Esophagus squamous epithelium (tissue), 4 donors: ENCODE data around the gene TOR4A.

Experiments used
- POLR2A ChIP-seq, 4 donors: fragments of 450-650 bp; IDR thresholded peaks; one replicate each; pipeline ENCODE4 v1.6.1; 2017; ENCODE audit warnings: antibody characterized with exemption in 4 of 4, mild to moderate bottlenecking in 4 of 4, moderate library complexity in 3 of 4
- TF ChIP-seq, protein P1 (sequence below), 6 experiments: fragments of 450-650 bp in 4 of 6; fragments of 200-600 bp in 2 of 6; sonication (generic) in 2 of 6; IDR thresholded peaks; one replicate each; pipeline ENCODE4 v1.5.1; 2016 to 2019; ENCODE audit warnings: antibody characterized with exemption in 6 of 6, mild to moderate bottlenecking in 4 of 6, moderate library complexity in 4 of 6

DNA sequence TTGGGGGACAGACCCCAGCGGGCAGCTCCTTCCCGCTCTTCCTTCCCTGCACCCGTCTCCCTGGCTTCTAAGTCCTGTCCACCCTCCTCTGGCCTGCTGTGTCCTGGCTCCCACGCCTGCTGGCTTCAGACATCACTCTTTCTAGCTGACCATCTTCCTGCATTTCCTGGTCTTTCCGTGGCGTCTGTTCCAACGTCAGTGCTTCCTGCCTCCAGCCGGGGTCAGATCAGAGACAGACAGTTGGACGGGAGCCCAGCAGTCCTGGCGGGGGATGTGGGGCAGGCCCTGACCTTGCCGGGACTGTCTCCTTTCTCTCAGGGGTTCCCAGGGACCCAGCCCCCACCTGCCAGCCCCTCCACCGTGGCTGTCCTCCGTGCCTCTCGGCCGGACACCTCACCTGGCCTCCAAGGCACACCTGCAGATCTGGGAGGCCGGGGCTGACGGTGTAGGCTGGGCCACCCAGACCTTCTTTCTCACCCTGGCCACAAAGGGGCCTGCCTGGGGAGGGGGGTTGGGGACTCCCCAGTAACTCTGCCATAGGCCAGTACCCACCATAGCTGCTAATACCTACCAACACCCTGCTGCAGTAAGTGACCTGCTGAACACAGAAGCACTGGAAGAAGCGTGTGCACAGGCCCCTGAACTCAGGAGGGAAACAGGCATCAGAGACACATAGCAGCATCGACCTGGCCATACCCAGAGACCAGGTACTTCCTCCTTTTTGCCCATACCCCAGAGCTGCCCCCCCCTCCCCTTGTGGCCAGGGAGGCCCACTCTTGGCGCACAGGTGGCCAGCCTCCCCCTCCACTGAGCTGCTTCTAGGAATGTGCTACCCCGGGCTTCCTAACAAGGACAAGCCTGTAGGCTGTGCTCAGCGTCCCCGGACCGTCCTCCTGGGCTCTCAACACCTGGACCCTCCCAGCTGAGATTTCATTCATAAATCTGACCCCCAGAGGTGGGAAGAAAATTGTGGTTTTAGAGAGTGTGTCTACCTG is 19.4 kb downstream of the TOR4A start:
- TF ChIP-seq POLR2A (IDR thresholded peaks at IDR 0.05): no peak
- TF ChIP-seq, protein P1, sequence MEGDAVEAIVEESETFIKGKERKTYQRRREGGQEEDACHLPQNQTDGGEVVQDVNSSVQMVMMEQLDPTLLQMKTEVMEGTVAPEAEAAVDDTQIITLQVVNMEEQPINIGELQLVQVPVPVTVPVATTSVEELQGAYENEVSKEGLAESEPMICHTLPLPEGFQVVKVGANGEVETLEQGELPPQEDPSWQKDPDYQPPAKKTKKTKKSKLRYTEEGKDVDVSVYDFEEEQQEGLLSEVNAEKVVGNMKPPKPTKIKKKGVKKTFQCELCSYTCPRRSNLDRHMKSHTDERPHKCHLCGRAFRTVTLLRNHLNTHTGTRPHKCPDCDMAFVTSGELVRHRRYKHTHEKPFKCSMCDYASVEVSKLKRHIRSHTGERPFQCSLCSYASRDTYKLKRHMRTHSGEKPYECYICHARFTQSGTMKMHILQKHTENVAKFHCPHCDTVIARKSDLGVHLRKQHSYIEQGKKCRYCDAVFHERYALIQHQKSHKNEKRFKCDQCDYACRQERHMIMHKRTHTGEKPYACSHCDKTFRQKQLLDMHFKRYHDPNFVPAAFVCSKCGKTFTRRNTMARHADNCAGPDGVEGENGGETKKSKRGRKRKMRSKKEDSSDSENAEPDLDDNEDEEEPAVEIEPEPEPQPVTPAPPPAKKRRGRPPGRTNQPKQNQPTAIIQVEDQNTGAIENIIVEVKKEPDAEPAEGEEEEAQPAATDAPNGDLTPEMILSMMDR (IDR thresholded peaks at IDR 0.05): no peak
